ENCODE data around the gene PATJ. TPM values are rescaled to one million over a fixed set of nuclear protein-coding genes. Genes with fewer than 3 reads are reported as not detected.

Gene PATJ
- total and polyA plus RNA-seq, 2 of the 13 experiments (the other 11 are each of a cell fraction or from before 2014, with no cell fraction given) = 6.2 to 16.8 TPM

- intact Hi-C loops (cut with micrococcal nuclease; ENCODE audit: unreplicated experiment) = no loop called here
- in situ Hi-C loops (cut with HindIII; ENCODE audit: extremely low pct_ligation_motif_present, low pct_unique_long_range_greater_than_20kb) = no loop called here
- ATAC-seq = no peak
- Histone ChIP-seq H3K79me2 (ENCODE audit: insufficient read depth, low read length) (no peaks in the 10 kb centered on the region), H2AFZ (ENCODE audit: low read length) (no peak overlapping the region), H4K20me1 (ENCODE audit: insufficient read depth, low read length) (no peaks in the 10 kb centered on the region), H3K27ac (ENCODE audit: extremely low read length, insufficient read depth, low read length) (no peak overlapping the region), H3K27me3 (ENCODE audit: control insufficient read depth in 1 of 2, insufficient read depth in 2 of 2, low read length in 2 of 2) (no peaks in the 10 kb centered on the region), H3K9me3 (ENCODE audit: low read length) (no peaks in the 10 kb centered on the region), H3K4me1 (ENCODE audit: insufficient read depth, low read length) (no peaks in the 10 kb centered on the region), H3K4me3 (replicated peaks in 1 of 3; ENCODE audit: insufficient read depth in 1 of 3, low read depth in 2 of 3, low read length in 3 of 3) (no peak overlapping the region), H3K9ac (ENCODE audit: insufficient read depth, low read depth, low read length) (no peak overlapping the region), H3K36me3 (replicated peaks in 1 of 2; ENCODE audit: control insufficient read depth in 1 of 2, insufficient read depth in 2 of 2, low read length in 2 of 2) (peaks cover 2 to 22% of the 10 kb centered on the region in 2 experiments; a peak in 3 of 5 replicates), H3K4me2 (ENCODE audit: low read depth, low read length) (no peak overlapping the region)
- no TSS peak for BruUV-seq (replicated peaks)
- ChIA-PET POLR2A (no interaction called here), CTCF (ENCODE audit: low intra/inter-chr PET ratio, low total read pairs) (no interaction called here)
- DNase-seq (ENCODE audit: low spot score) = no peak
- no peak for TF ChIP-seq THRA (CRISPR knock-in tag; IDR thresholded peaks at IDR 0.05; ENCODE audit: borderline replicate concordance)
- TF ChIP-seq HNRNPUL1 (IDR thresholded peaks at IDR 0.05; ENCODE audit: low read depth, low read length) = no peak
- no peak for TF ChIP-seq MAFK (conservative IDR thresholded peaks at IDR 0.05 in 1 of 2, IDR thresholded peaks at IDR 0.05 in 1 of 2; ENCODE audit: low read length in 2 of 2)
- no peak for TF ChIP-seq CAMTA2 (CRISPR knock-in tag; IDR thresholded peaks at IDR 0.05; ENCODE audit: borderline replicate concordance)
- no peak for TF ChIP-seq TFE3 (CRISPR knock-in tag; IDR thresholded peaks at IDR 0.05)
- TF ChIP-seq ZNF430 (CRISPR knock-in tag; IDR thresholded peaks at IDR 0.05) = no peak
- TF ChIP-seq ZNF746 (CRISPR knock-in tag; IDR thresholded peaks at IDR 0.05) = no peak
- no peak for TF ChIP-seq ZNF605 (CRISPR knock-in tag; IDR thresholded peaks at IDR 0.05)
- no peak for TF ChIP-seq SETDB1 (CRISPR knock-in tag; IDR thresholded peaks at IDR 0.05; ENCODE audit: borderline replicate concordance)
- TF ChIP-seq, protein P1, sequence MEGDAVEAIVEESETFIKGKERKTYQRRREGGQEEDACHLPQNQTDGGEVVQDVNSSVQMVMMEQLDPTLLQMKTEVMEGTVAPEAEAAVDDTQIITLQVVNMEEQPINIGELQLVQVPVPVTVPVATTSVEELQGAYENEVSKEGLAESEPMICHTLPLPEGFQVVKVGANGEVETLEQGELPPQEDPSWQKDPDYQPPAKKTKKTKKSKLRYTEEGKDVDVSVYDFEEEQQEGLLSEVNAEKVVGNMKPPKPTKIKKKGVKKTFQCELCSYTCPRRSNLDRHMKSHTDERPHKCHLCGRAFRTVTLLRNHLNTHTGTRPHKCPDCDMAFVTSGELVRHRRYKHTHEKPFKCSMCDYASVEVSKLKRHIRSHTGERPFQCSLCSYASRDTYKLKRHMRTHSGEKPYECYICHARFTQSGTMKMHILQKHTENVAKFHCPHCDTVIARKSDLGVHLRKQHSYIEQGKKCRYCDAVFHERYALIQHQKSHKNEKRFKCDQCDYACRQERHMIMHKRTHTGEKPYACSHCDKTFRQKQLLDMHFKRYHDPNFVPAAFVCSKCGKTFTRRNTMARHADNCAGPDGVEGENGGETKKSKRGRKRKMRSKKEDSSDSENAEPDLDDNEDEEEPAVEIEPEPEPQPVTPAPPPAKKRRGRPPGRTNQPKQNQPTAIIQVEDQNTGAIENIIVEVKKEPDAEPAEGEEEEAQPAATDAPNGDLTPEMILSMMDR (CRISPR knock-in tag; IDR thresholded peaks at IDR 0.05) = no peak
- no peak for TF ChIP-seq ZNF749 (CRISPR knock-in tag; IDR thresholded peaks at IDR 0.05; ENCODE audit: borderline replicate concordance)
- no peak for TF ChIP-seq SP5 (CRISPR knock-in tag; IDR thresholded peaks at IDR 0.05; ENCODE audit: borderline replicate concordance, low read depth)
- TF ChIP-seq ZNF136 (CRISPR knock-in tag; IDR thresholded peaks at IDR 0.05; ENCODE audit: low read depth) = no peak
- 93% methylated on average over 2 of the region's 2 CpGs for WGBS (ENCODE audit: low lambda C conversion rate)
- FAIRE-seq = no peak
These were observed 37.0 kb downstream of the PATJ start for GRCh38 chr1:61779231-61779630.
